Measurements from ENCODE around the gene RPL37A. TPM values are rescaled to one million over a fixed set of nuclear protein-coding genes. Genes with fewer than 3 reads are reported as not detected.

RPL37A gene
- total RNA-seq, 4 donors from 2014 or later = 1,101 to 2,003 (median 1,461) TPM

GRCh38 chr2:216504376-216504762 lies 5.7 kb downstream of the RPL37A start:
- TF ChIP-seq CTCF (IDR thresholded peaks at IDR 0.05; ENCODE audit: low read depth) = no peak

GRCh38 chr2:216505133-216506106 lies 6.8 kb downstream of the RPL37A start:
- TF ChIP-seq CTCF (IDR thresholded peaks at IDR 0.05; ENCODE audit: low read depth) = no peak

GRCh38 chr2:216507220-216508160 lies 8.8 kb downstream of the RPL37A start:
- no peak for TF ChIP-seq CTCF (IDR thresholded peaks at IDR 0.05; ENCODE audit: low read depth)

GRCh38 chr2:216508229-216508628 lies 9.6 kb downstream of the RPL37A start:
- no peak for TF ChIP-seq CTCF (IDR thresholded peaks at IDR 0.05; ENCODE audit: low read depth)

GRCh38 chr2:216516730-216517350 lies 18.2 kb downstream of the RPL37A start:
- no peak for TF ChIP-seq CTCF (IDR thresholded peaks at IDR 0.05; ENCODE audit: low read depth)

- no peak for TF ChIP-seq CTCF (IDR thresholded peaks at IDR 0.05; ENCODE audit: low read depth)
These were observed 19.0 kb downstream of the RPL37A start for GRCh38 chr2:216517447-216518225.

Measured in subcutaneous adipose tissue (tissue), 4 donors.